Activated CD8-positive, alpha-beta T cell treated with anti-CD3 and anti-CD28 coated beads, Interleukin-2, amount 10 ng/mL, durations not matched to agents 7 days and 5 days (primary cell): ENCODE results near the gene SPRR5. TPM values are rescaled to one million over a fixed set of nuclear protein-coding genes. Genes with fewer than 3 reads are reported as not detected.

ENCODE experiments used
- ATAC-seq: fragments of 150-1000 bp; cut with Tn5 transposase; one replicate; pipeline ENCODE4 v1.10.0; 2021; ENCODE audit warnings: moderate library complexity
- CTCF ChIA-PET: fragments of 350-600 bp; sonication (Branson Sonifier 250); formaldehyde crosslinking; loops from one replicate; lab custom pipeline; 2021; ENCODE audit warnings: antibody characterized with exemption; lab: Charles Lee
- POLR2A ChIA-PET: fragments of 350-600 bp; sonication (Branson Sonifier 250); formaldehyde crosslinking; loops from one replicate; lab custom pipeline; 2021; ENCODE audit warnings: antibody characterized with exemption; lab: Charles Lee
- DNase-seq: peaks from one replicate; pipeline ENCODE4 v3.0.0-alpha.2; 2020
- H3K27ac Mint-ChIP-seq: one replicate; pipeline ENCODE4 v1.8.0; 2021; ENCODE audit warnings: mild to moderate bottlenecking, mixed read lengths
- H3K27me3 Mint-ChIP-seq: one replicate; pipeline ENCODE4 v1.8.0; 2021; ENCODE audit warnings: low read depth, mixed read lengths
- H3K36me3 Mint-ChIP-seq: one replicate; pipeline ENCODE4 v1.8.0; 2021; ENCODE audit warnings: low read depth, mixed read lengths
- H3K4me1 Mint-ChIP-seq: one replicate; pipeline ENCODE4 v1.8.0; 2021; ENCODE audit warnings: low read depth, mixed read lengths
- H3K4me3 Mint-ChIP-seq: one replicate; pipeline ENCODE4 v1.8.0; 2021; ENCODE audit warnings: mild to moderate bottlenecking, mixed read lengths
- H3K9me3 Mint-ChIP-seq: one replicate; pipeline ENCODE4 v1.8.0; 2022; ENCODE audit warnings: mixed read lengths; ENCODE audit not compliant: insufficient read depth
- total RNA-seq, 2 experiments: library from RNA; stranded (reverse); gene quantifications; one replicate each; pipeline ENCODE4 v1.2.3, GENCODE V29; 2021

The SPRR5 gene
- total RNA-seq, 2 experiments from 2014 or later: not detected

DNA sequence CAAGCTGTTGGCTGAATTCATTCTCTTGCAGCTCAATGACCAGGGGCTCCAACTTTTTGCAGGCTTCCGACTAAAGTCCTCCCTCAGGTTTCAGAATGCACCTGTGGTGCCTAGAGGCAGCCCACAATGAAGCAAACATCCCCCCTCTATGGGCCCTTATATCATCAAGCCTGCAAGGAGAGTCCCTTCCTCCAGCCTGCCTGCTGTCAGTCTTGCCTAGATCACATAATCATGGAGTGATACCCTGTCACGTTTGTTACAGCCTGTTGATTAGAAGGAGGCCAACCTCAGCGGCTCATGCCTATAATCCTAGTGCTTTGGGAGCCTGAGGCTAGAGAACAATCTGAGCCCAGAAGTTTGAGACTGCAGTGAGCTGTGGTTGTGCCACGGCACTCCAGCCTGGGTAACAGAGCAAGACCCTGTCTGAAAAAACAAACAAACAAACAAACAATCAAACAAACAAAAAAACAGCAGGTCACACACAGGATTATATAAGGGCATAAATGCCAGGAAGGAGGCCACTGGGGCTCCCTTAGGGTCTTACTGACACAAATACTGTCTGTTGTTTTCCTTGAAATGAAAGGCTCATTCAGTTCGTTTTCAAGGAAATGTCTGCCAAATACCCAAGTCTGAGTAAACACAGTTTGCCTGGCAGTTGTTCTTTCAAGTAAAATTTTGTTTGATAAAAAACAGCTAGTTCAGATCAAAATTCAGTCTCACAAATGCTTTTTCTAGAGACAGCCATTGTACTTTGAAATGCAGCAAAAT, 49.8 kb downstream of the SPRR5 start:
- no peak for DNase-seq
- Mint-ChIP-seq H3K9me3 (no peaks in the 10 kb centered on the region), H3K36me3 (no peaks in the 10 kb centered on the region), H3K27me3 (peaks cover 10% of the 10 kb centered on the region), H3K4me3 (no peak overlapping the region), H3K4me1 (no peaks in the 10 kb centered on the region), H3K27ac (no peak overlapping the region)
- ATAC-seq: no peak
- ChIA-PET POLR2A (no interaction called here), CTCF (no interaction called here)

DNA sequence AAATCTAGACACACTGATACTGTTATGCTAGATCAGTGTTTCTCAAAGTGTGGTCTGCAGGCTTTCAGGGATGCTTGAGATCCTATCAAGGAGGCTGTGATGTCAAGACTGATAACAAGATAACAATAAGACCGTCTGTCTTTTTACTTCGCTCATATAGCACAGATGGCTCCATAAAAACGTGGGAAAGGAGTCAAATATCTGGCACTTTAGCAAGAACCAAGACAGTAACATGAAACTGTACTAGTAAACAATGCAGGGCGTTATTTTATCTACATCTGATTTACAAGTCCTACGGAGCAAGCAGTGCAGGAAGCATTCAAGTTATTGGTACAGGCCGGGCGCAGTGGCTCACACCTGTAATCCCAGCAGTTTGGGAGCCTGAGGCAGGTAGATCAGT, 50.9 kb downstream of the SPRR5 start:
- Mint-ChIP-seq H3K27ac (no peak overlapping the region), H3K4me3 (no peak overlapping the region), H3K4me1 (no peaks in the 10 kb centered on the region), H3K27me3 (peaks cover 10% of the 10 kb centered on the region), H3K9me3 (no peaks in the 10 kb centered on the region), H3K36me3 (no peaks in the 10 kb centered on the region)
- ChIA-PET CTCF (no interaction called here), POLR2A (no interaction called here)
- ATAC-seq: no peak
- no peak for DNase-seq

GRCh38 chr1:152998476-152998875, 51.5 kb downstream of the SPRR5 start:
- CTCF ChIA-PET: no interaction called here

More at GRCh38 chr1:152998476-152998875, 51.5 kb downstream of the SPRR5 start:
- POLR2A ChIA-PET: no interaction called here
- no peak overlapping the region for H3K4me3 Mint-ChIP-seq
- no peak overlapping the region for H3K27ac Mint-ChIP-seq
- ATAC-seq: no peak
- peaks cover 7% of the 10 kb centered on the region for H3K27me3 Mint-ChIP-seq
- no peaks in the 10 kb centered on the region for H3K4me1 Mint-ChIP-seq
- DNase-seq: no peak
- no peaks in the 10 kb centered on the region for H3K36me3 Mint-ChIP-seq
- no peaks in the 10 kb centered on the region for H3K9me3 Mint-ChIP-seq

Other genes with a start within 250 kb of the SPRR5 start
- gene LCE2A, start 248.9 kb upstream of the SPRR5 start, total RNA-seq: not detected
- gene LCE4A, start 239.0 kb upstream of the SPRR5 start, total RNA-seq: not detected
- gene KPRP, start 189.2 kb upstream of the SPRR5 start, total RNA-seq: not detected
- not detected for gene LCE1F, start 172.1 kb upstream of the SPRR5 start, total RNA-seq
- not detected for gene LCE1E, start 160.9 kb upstream of the SPRR5 start, total RNA-seq
- gene LCE1D, start 150.5 kb upstream of the SPRR5 start, total RNA-seq: not detected
- not detected for gene LCE1C, start 140.6 kb upstream of the SPRR5 start, total RNA-seq
- not detected for gene LCE1B, start 135.2 kb upstream of the SPRR5 start, total RNA-seq
- not detected for gene LCE1A, start 119.7 kb upstream of the SPRR5 start, total RNA-seq
- not detected for gene LCE6A, start 104.3 kb upstream of the SPRR5 start, total RNA-seq
- not detected for gene LCE7A, start 87.2 kb upstream of the SPRR5 start, total RNA-seq
- gene SMCP, start 68.9 kb upstream of the SPRR5 start, total RNA-seq: not detected
- gene IVL, start 38.7 kb upstream of the SPRR5 start, total RNA-seq: not detected
- not detected for gene SPRR4, start 23.4 kb downstream of the SPRR5 start, total RNA-seq
- not detected for gene SPRR1A, start 36.9 kb downstream of the SPRR5 start, total RNA-seq
- not detected for gene SPRR3, start 54.5 kb downstream of the SPRR5 start, total RNA-seq
- gene SPRR1B, start 84.0 kb downstream of the SPRR5 start, total RNA-seq: not detected
- not detected for gene SPRR2D, start 93.9 kb downstream of the SPRR5 start, total RNA-seq
- gene SPRR2A, start 110.3 kb downstream of the SPRR5 start, total RNA-seq: not detected
- not detected for gene SPRR2B, start 124.4 kb downstream of the SPRR5 start, total RNA-seq
- not detected for gene SPRR2E, start 147.3 kb downstream of the SPRR5 start, total RNA-seq
- not detected for gene SPRR2F, start 166.3 kb downstream of the SPRR5 start, total RNA-seq
- not detected for gene SPRR2G, start 203.7 kb downstream of the SPRR5 start, total RNA-seq